ENCODE results near the gene CAT.

The CAT gene

GRCh38 chr11:34425360-34425759 lies 13.4 kb upstream of the CAT start:
- TF ChIP-seq, protein P1, sequence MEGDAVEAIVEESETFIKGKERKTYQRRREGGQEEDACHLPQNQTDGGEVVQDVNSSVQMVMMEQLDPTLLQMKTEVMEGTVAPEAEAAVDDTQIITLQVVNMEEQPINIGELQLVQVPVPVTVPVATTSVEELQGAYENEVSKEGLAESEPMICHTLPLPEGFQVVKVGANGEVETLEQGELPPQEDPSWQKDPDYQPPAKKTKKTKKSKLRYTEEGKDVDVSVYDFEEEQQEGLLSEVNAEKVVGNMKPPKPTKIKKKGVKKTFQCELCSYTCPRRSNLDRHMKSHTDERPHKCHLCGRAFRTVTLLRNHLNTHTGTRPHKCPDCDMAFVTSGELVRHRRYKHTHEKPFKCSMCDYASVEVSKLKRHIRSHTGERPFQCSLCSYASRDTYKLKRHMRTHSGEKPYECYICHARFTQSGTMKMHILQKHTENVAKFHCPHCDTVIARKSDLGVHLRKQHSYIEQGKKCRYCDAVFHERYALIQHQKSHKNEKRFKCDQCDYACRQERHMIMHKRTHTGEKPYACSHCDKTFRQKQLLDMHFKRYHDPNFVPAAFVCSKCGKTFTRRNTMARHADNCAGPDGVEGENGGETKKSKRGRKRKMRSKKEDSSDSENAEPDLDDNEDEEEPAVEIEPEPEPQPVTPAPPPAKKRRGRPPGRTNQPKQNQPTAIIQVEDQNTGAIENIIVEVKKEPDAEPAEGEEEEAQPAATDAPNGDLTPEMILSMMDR (IDR thresholded peaks at IDR 0.05; ENCODE audit: low read depth, low read length): no peak
- no peak overlapping the region for H3K4me3 ChIP-seq (ENCODE audit: low read depth, low read length)

DNA sequence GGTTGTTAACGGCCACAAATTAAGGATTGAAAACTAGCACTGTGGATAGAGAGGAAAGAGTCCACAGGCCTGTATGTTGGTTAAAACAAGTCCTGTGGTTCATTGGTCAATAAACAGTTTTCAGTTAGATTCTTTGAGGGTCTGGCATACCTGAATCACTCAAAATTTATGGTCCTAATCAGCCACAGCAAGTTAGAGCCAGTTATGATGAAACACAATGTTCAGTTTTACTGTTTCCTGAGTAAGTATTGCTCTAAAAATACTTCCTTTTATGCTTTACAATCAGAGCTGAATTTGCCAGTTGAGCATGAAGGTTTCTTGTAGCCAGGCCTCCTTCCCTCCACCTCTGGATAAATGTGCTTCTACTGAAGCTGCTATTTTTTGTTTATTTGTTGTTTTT lies 12.9 kb upstream of the CAT start:
- H3K4me3 ChIP-seq (ENCODE audit: low read depth, low read length): no peak overlapping the region
- TF ChIP-seq, protein P1 (IDR thresholded peaks at IDR 0.05; ENCODE audit: low read depth, low read length): no peak

- TF ChIP-seq, protein P1 (IDR thresholded peaks at IDR 0.05; ENCODE audit: low read depth, low read length): no peak
Observed at GRCh38 chr11:34426766-34427185, 12.0 kb upstream of the CAT start.

DNA sequence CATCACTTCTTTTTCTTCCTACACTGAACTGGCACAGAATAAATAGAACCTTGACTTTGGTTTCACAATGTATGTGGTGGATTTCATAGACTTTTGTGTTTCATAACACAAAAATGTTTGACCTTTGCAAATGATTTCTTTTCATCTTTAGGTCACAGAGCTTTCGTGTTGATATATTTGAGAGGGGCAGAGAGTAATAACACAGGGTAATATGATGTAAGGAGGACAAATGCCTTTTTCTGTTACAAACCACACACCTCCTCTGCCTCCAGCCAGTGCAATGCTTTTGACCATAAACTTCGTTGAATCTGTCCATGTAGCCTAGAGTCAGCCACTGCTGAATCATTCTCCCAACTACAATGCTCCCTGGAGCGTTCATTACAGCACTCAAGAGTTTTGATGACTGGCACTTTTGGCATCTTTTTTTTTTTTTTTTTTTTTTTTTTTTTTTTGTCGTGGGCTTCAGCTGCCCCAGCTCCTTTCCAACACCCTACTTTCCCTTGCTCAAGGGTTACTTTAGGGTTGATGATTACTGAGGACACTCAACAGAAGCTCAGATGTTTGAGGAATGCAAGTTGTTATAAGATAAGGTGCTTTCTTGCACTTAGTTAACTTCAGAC lies 11.4 kb upstream of the CAT start:
- TF ChIP-seq, protein P1 (IDR thresholded peaks at IDR 0.05; ENCODE audit: low read depth, low read length): no peak
- H3K4me3 ChIP-seq (ENCODE audit: low read depth, low read length): no peak overlapping the region

More at GRCh38 chr11:34426766-34427185, 12.0 kb upstream of the CAT start:
- H3K4me3 ChIP-seq (ENCODE audit: low read depth, low read length): no peak overlapping the region

DNA sequence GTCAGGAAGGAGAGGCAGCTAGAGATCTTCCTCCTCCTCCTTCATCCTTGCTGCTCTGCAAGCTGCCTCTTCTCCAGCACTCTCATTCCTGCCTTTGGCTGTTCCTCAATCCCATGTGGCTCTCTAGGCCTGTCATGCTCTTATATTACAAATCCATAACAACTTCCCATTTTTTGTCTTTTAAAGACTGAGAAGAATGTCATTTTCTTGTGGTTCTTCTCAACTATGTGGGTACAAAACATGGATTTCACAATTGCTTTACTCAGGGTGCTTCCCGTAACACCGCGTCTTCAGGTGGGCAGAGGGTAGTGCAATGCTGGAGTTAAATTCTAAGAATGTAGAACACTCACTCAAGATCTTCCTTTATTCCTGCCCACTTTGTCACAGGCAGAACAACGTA lies 6.8 kb upstream of the CAT start:
- no peak overlapping the region for H3K4me3 ChIP-seq (ENCODE audit: low read depth, low read length)

DNA sequence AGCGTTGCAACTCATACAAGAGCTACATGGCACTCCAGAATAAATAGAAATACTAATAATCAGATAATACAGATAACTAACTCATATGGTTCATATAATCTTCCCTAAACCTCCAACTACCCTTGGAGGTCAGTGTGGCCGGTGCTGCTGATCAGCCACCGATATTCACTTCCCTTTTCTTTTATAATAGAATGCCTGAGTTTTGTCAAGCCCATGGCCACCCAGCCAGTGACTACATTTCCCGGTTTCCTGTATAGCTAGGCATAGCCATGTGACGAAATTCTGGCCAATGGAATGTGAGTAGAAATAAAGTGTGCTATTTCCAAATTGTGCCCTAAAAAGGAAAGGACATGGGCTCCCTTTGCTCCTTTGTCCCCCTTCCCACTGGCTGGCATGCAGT lies 5.9 kb upstream of the CAT start:
- no peak overlapping the region for H3K4me3 ChIP-seq (ENCODE audit: low read depth, low read length)
- TF ChIP-seq, protein P1 (IDR thresholded peaks at IDR 0.05; ENCODE audit: low read depth, low read length): no peak

More for the DNA sequence above, 6.8 kb upstream of the CAT start:
- TF ChIP-seq, protein P1 (IDR thresholded peaks at IDR 0.05; ENCODE audit: low read depth, low read length): no peak

- no peak overlapping the region for H3K4me3 ChIP-seq (ENCODE audit: low read depth, low read length)
- TF ChIP-seq, protein P1 (IDR thresholded peaks at IDR 0.05; ENCODE audit: low read depth, low read length): no peak
Observed at GRCh38 chr11:34433899-34434298, 4.8 kb upstream of the CAT start.

All from WI38 (cell line).